Measurements from ENCODE around the gene BDNF.
A peak's percentile ranks its signal among the peaks of the same experiment; 100 is the strongest.

Gene BDNF

GRCh38 chr11:27699926-27700350 is 317 bp downstream of the BDNF start:
- 1% methylated on average over 21 of the region's 28 CpGs for WGBS
- peak overlapping the region; percentile 80 for H3K4me2 ChIP-seq (ENCODE audit: low read length, poor library complexity, severe bottlenecking)
- peak overlapping the region; percentile 82 for H3K27ac ChIP-seq (ENCODE audit: low read length, poor library complexity, severe bottlenecking)
- H3K4me3 ChIP-seq (ENCODE audit: insufficient read depth in 1 of 2, low read depth in 1 of 2, low read length in 2 of 2), result peak overlapping the region; percentile 94 to 95
- peak overlapping the region; percentile 84 for H4K91ac ChIP-seq (ENCODE audit: low read length)
- H3K9ac ChIP-seq (ENCODE audit: low read length), result peak overlapping the region; percentile 85
- peak overlapping the region; percentile 62 for H2AK5ac ChIP-seq (ENCODE audit: low read length, severe bottlenecking)
- peak overlapping the region; percentile 44 for H2BK15ac ChIP-seq (ENCODE audit: low read depth, poor library complexity, severe bottlenecking)
- H3K27me3 ChIP-seq (ENCODE audit: control insufficient read depth in 1 of 2, insufficient read depth in 1 of 2, low read length in 2 of 2), result no peaks in the 10 kb centered on the region
- no peaks in the 10 kb centered on the region for H3K9me3 ChIP-seq (ENCODE audit: control insufficient read depth, low read length)
- peak overlapping the region in 1 of 2 experiments; percentile 76 for H2BK12ac ChIP-seq (ENCODE audit: low read length in 2 of 2)
- peak overlapping the region; percentile 96 to 97 for H3K18ac ChIP-seq (ENCODE audit: low read depth in 1 of 2, low read length in 2 of 2)
- H3K4me1 ChIP-seq (ENCODE audit: control insufficient read depth, insufficient read depth, low read depth, low read length), result no peaks in the 10 kb centered on the region
- H3K79me1 ChIP-seq (replicated peaks; ENCODE audit: low read length, poor library complexity, severe bottlenecking), result peaks cover 4% of the 10 kb centered on the region
- H3K14ac ChIP-seq (ENCODE audit: low read length in 2 of 2), result peak overlapping the region; percentile 57 to 90
- no peak for DNase-seq
- peak overlapping the region; percentile 85 for H2BK120ac ChIP-seq (ENCODE audit: low read depth, low read length)
- peak overlapping the region in 1 of 2 experiments; percentile 96 for H3K23ac ChIP-seq (ENCODE audit: low read length in 2 of 2)
- H3K4ac ChIP-seq (ENCODE audit: low read depth in 1 of 2, low read length in 2 of 2), result peak overlapping the region; percentile 91 to 99
- peak overlapping the region; percentile 52 for H4K8ac ChIP-seq (ENCODE audit: low read length)
- peak overlapping the region; percentile 68 for H2AFZ ChIP-seq (ENCODE audit: low read depth, low read length)
- H3K36me3 ChIP-seq (ENCODE audit: control insufficient read depth in 1 of 2, insufficient read depth in 2 of 2, low read depth in 1 of 2, low read length in 2 of 2), result no peaks in the 10 kb centered on the region
- H2BK5ac ChIP-seq (ENCODE audit: low read depth, low read length, poor library complexity, severe bottlenecking), result peak overlapping the region; percentile 82

GRCh38 chr11:27699242-27699925 is 871 bp downstream of the BDNF start:
- Histone ChIP-seq H3K9ac (ENCODE audit: low read length) (peak overlapping the region; percentile 85), H4K8ac (ENCODE audit: low read length) (peak overlapping the region; percentile 52), H2AK5ac (ENCODE audit: low read length, severe bottlenecking) (peak overlapping the region; percentile 80), H3K4me3 (ENCODE audit: insufficient read depth in 1 of 2, low read depth in 1 of 2, low read length in 2 of 2) (peak overlapping the region; percentile 94 to 95), H3K14ac (ENCODE audit: low read length in 2 of 2) (peak overlapping the region in 1 of 2 experiments; percentile 86), H3K23ac (ENCODE audit: low read length in 2 of 2) (peak overlapping the region in 1 of 2 experiments; percentile 96), H2BK15ac (ENCODE audit: low read depth, poor library complexity, severe bottlenecking) (peak overlapping the region; percentile 48), H2BK5ac (ENCODE audit: low read depth, low read length, poor library complexity, severe bottlenecking) (peak overlapping the region; percentile 33), H4K91ac (ENCODE audit: low read length) (peak overlapping the region; percentile 84), H3K18ac (ENCODE audit: low read depth in 1 of 2, low read length in 2 of 2) (peak overlapping the region; percentile 96 to 97), H2BK12ac (ENCODE audit: low read length in 2 of 2) (peak overlapping the region in 1 of 2 experiments; percentile 76), H3K4ac (ENCODE audit: low read depth in 1 of 2, low read length in 2 of 2) (peak overlapping the region; percentile 77 to 99), H2AFZ (ENCODE audit: low read depth, low read length) (no peak overlapping the region), H3K36me3 (ENCODE audit: control insufficient read depth in 1 of 2, insufficient read depth in 2 of 2, low read depth in 1 of 2, low read length in 2 of 2) (no peaks in the 10 kb centered on the region), H3K4me2 (ENCODE audit: low read length, poor library complexity, severe bottlenecking) (peak overlapping the region; percentile 80), H3K9me3 (ENCODE audit: control insufficient read depth, low read length) (no peaks in the 10 kb centered on the region), H3K27ac (ENCODE audit: low read length, poor library complexity, severe bottlenecking) (peak overlapping the region; percentile 82), H3K27me3 (ENCODE audit: control insufficient read depth in 1 of 2, insufficient read depth in 1 of 2, low read length in 2 of 2) (no peaks in the 10 kb centered on the region), H3K4me1 (ENCODE audit: control insufficient read depth, insufficient read depth, low read depth, low read length) (no peaks in the 10 kb centered on the region), H2BK120ac (ENCODE audit: low read depth, low read length) (peak overlapping the region; percentile 83), H3K79me1 (replicated peaks; ENCODE audit: low read length, poor library complexity, severe bottlenecking) (peaks cover 4% of the 10 kb centered on the region)
- under 1% methylated on average over 28 of the region's 30 CpGs for WGBS
- DNase-seq, result peak; percentile 71

GRCh38 chr11:27698872-27699241 is 1.4 kb downstream of the BDNF start:
- Histone ChIP-seq H3K23ac (ENCODE audit: low read length in 2 of 2) (no peak overlapping the region), H2AFZ (ENCODE audit: low read depth, low read length) (no peak overlapping the region), H2BK15ac (ENCODE audit: low read depth, poor library complexity, severe bottlenecking) (peak overlapping the region; percentile 48), H3K79me1 (replicated peaks; ENCODE audit: low read length, poor library complexity, severe bottlenecking) (peaks cover 4% of the 10 kb centered on the region), H2BK12ac (ENCODE audit: low read length in 2 of 2) (no peak overlapping the region), H3K36me3 (ENCODE audit: control insufficient read depth in 1 of 2, insufficient read depth in 2 of 2, low read depth in 1 of 2, low read length in 2 of 2) (no peaks in the 10 kb centered on the region), H2BK120ac (ENCODE audit: low read depth, low read length) (no peak overlapping the region), H3K9me3 (ENCODE audit: control insufficient read depth, low read length) (no peaks in the 10 kb centered on the region), H4K91ac (ENCODE audit: low read length) (no peak overlapping the region), H3K4me2 (ENCODE audit: low read length, poor library complexity, severe bottlenecking) (peak overlapping the region; percentile 86), H3K14ac (ENCODE audit: low read length in 2 of 2) (no peak overlapping the region), H3K4me1 (ENCODE audit: control insufficient read depth, insufficient read depth, low read depth, low read length) (no peaks in the 10 kb centered on the region), H4K8ac (ENCODE audit: low read length) (peak overlapping the region; percentile 16), H3K4me3 (ENCODE audit: insufficient read depth in 1 of 2, low read depth in 1 of 2, low read length in 2 of 2) (peak overlapping the region; percentile 94 to 95), H3K27me3 (ENCODE audit: control insufficient read depth in 1 of 2, insufficient read depth in 1 of 2, low read length in 2 of 2) (no peaks in the 10 kb centered on the region), H3K27ac (ENCODE audit: low read length, poor library complexity, severe bottlenecking) (peak overlapping the region; percentile 93), H3K18ac (ENCODE audit: low read depth in 1 of 2, low read length in 2 of 2) (peak overlapping the region; percentile 96 to 97), H2AK5ac (ENCODE audit: low read length, severe bottlenecking) (peak overlapping the region; percentile 65), H3K9ac (ENCODE audit: low read length) (peak overlapping the region; percentile 86), H2BK5ac (ENCODE audit: low read depth, low read length, poor library complexity, severe bottlenecking) (no peak overlapping the region), H3K4ac (ENCODE audit: low read depth in 1 of 2, low read length in 2 of 2) (no peak overlapping the region)
- peak; percentile 95 for DNase-seq
- WGBS, result 1% methylated on average over 18 of the region's 18 CpGs

- Histone ChIP-seq H3K36me3 (ENCODE audit: control insufficient read depth in 1 of 2, insufficient read depth in 2 of 2, low read depth in 1 of 2, low read length in 2 of 2) (no peaks in the 10 kb centered on the region), H3K4ac (ENCODE audit: low read depth in 1 of 2, low read length in 2 of 2) (no peak overlapping the region), H3K9ac (ENCODE audit: low read length) (peak overlapping the region; percentile 86), H2BK120ac (ENCODE audit: low read depth, low read length) (no peak overlapping the region), H2BK15ac (ENCODE audit: low read depth, poor library complexity, severe bottlenecking) (no peak overlapping the region), H3K27ac (ENCODE audit: low read length, poor library complexity, severe bottlenecking) (peak overlapping the region; percentile 38), H2AK5ac (ENCODE audit: low read length, severe bottlenecking) (no peak overlapping the region), H3K14ac (ENCODE audit: low read length in 2 of 2) (no peak overlapping the region), H3K27me3 (ENCODE audit: control insufficient read depth in 1 of 2, insufficient read depth in 1 of 2, low read length in 2 of 2) (no peaks in the 10 kb centered on the region), H2BK12ac (ENCODE audit: low read length in 2 of 2) (no peak overlapping the region), H3K23ac (ENCODE audit: low read length in 2 of 2) (no peak overlapping the region), H4K91ac (ENCODE audit: low read length) (no peak overlapping the region), H3K4me3 (ENCODE audit: insufficient read depth in 1 of 2, low read depth in 1 of 2, low read length in 2 of 2) (peak overlapping the region in 1 of 2 experiments; percentile 95), H3K79me1 (replicated peaks; ENCODE audit: low read length, poor library complexity, severe bottlenecking) (peaks cover 6% of the 10 kb centered on the region), H3K4me2 (ENCODE audit: low read length, poor library complexity, severe bottlenecking) (no peak overlapping the region), H4K8ac (ENCODE audit: low read length) (no peak overlapping the region), H2BK5ac (ENCODE audit: low read depth, low read length, poor library complexity, severe bottlenecking) (no peak overlapping the region), H3K4me1 (ENCODE audit: control insufficient read depth, insufficient read depth, low read depth, low read length) (no peaks in the 10 kb centered on the region), H3K9me3 (ENCODE audit: control insufficient read depth, low read length) (no peaks in the 10 kb centered on the region), H3K18ac (ENCODE audit: low read depth in 1 of 2, low read length in 2 of 2) (no peak overlapping the region), H2AFZ (ENCODE audit: low read depth, low read length) (no peak overlapping the region)
- no CpG with 5 or more reads among the region's 2 CpGs for WGBS
- DNase-seq, result no peak
Measured at GRCh38 chr11:27697679-27698275, 2.5 kb downstream of the BDNF start.

All from mesenchymal stem cell (in vitro differentiated cells and primary cell).